Raji (cell line): ENCODE data around the gene RPS2.

Source experiments
- POLR2A ChIP-seq: IDR thresholded peaks from 2 replicates; pipeline ENCODE4 v1.6.1; 2011; ENCODE audit warnings: low read depth, low read length, control low read depth; ENCODE audit not compliant: insufficient read depth

Gene RPS2

DNA sequence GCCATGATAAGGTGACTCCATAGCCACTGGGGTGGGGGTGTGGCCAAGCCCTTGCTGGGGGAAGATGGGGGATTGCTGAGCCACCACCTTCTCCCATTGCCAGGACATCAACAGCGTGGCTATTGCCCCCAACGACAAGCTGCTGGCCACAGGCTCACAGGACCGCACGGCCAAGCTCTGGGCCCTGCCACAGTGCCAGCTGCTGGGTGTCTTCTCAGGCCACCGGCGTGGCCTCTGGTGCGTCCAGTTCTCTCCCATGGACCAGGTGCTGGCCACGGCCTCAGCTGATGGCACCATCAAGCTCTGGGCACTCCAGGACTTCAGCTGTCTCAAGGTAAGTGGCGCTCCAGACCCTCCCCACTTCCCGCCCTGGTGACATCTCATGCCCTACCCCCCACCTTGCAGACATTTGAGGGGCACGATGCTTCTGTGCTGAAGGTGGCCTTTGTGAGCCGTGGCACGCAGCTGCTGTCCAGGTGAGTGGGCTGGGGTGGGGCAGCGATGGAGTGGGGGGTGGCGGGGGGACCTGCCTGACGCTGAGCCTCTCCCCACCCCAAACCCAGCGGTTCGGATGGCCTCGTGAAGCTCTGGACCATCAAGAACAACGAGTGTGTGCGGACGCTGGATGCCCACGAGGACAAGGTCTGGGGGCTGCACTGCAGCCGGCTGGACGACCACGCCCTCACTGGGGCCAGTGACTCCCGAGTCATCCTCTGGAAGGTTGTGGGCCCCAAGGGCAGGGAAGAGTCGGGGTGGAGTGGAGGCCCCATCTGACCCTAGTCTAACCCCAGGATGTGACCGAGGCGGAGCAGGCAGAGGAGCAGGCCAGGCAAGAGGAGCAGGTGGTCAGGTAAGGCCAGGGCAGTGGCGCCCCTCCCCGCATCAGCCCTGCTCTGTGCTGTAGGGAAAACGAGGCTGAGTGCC is 12.6 kb upstream of the RPS2 start:
- TF ChIP-seq POLR2A, result no peak

DNA sequence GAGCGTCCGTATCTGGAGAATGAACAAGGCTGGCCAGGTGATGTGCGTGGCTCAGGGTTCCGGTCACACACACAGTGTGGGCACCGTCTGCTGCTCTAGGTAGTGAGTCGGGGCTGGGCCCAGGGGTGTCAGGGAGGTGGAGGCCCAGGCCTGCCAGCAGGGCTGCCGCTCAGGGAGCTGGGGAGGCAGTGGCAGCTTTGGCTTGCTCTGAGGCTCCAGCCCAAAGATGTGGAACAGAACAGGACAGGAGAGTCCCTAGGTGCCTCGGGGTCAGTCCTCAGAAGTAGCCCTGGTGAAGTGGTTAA is 11.5 kb upstream of the RPS2 start:
- no peak for TF ChIP-seq POLR2A

DNA sequence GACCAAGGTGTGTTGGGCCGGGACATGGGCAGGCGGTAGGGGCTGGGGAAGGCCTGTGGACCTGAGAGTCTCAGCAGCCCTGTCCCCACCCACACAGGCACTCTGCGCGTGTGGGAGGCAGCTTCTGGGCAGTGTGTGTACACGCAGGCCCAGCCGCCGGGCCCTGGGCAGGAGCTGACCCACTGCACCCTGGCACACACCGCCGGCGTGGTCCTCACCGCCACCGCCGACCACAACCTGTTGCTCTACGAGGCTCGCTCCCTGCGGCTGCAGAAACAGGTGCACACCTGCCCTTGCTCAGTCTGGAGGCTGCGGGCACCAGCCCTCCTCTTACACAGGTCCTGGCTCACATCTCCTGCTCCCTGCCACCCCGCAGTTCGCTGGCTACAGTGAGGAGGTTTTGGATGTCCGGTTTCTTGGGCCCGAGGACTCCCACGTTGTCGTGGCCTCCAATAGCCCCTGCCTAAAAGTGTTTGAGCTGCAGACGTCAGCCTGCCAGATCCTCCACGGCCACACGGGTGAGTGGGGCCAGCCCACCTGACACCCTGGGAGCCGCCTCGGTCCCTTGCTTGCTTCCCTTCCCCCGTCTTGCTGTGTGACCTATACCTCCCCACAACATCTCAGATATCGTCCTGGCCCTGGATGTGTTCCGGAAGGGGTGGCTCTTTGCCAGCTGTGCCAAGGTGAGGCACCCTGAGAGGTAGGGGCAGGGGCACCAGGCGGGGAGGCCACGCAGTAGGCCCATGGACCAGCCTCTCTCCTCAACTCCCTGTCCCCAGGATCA is 11.0 kb upstream of the RPS2 start:
- TF ChIP-seq POLR2A, result no peak

DNA sequence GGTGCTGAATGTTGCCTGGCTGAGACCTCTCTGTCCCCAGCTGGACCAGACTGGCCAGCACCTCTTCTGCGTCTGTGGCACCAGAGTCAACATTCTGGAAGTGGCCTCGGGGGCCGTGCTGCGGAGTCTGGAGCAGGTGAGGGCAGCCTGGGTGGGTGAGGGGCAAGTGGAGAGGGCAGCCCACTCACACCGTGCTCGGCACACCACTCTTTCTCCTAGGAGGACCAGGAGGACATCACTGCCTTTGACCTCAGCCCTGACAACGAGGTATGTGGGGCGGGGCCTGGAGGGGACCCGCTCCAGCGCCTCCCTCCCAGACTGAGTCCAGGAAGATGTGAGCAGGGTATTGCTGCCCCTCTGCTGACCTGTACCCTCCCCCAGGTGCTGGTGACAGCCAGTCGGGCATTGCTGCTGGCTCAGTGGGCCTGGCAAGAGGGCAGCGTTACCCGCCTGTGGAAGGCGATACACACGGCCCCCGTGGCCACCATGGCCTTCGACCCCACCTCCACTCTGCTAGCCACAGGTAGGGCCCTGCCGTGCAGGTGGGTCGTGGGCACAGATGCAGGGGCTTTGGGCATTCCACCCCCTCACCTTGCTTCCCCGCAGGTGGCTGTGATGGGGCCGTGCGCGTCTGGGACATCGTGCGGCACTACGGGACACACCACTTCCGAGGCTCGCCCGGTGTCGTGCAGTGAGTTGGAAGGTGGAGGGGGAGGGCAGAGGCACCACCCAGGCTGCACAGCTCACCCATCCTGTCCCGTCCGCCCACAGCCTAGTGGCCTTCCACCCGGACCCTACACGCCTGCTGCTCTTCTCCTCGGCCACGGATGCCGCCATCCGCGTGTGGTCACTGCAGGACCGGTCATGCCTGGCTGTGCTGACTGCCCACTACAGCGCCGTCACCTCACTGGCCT is 9.8 kb upstream of the RPS2 start:
- no peak for TF ChIP-seq POLR2A

DNA sequence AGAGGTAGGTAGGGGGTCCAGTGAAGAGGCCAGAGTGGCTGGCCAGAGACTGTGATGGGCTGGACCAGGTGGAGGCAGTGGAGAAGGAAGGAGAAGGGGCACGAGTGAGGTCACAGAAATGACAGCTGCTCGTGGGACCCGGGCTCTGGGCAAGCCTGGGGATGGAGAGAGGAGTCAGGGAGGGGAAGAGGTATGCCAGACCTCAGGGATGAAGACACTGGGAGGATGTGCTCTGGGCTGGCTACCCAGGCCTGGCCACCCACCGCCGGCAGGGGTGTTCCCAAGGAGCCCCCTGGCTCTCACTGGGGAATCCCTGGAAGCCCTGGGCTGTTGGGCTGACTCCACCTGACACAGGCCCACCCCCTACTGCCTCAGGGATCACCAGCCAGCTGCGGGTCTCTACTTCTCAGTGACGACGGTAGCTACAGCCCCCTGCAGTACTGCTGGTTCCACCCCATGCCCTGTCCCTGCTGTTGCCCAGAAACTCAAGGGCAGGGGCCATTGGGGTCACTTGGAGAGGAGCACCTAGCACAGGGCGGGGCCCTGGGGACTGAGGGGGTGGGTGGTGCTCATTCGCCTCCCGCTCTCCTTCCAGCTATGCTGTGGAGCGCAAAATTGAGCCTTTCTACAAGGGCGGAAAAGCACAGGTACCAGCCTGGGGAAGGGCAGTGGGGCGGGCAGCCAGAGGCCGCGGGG is 9.0 kb upstream of the RPS2 start:
- TF ChIP-seq POLR2A, result no peak

DNA sequence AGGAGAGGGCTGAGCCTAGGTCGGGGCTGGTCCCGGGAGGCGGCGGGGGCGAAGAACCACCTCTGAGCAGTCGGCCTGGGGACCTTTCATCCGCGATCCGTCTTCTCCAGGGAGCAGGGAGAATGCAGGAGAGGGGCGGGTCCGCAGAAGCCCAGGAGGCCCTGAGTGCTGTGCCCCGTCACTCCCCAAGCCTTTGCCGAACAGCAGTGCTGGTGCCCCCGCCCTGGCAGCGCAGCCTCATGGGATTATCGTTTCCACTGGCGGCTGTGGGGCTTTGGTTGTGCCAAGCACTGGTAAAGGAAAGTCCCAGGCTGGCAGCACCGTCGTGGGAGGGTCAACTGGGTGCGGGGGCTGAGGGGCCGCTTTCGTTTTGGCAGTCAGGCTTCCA is 7.9 kb upstream of the RPS2 start:
- TF ChIP-seq POLR2A, result no peak

DNA sequence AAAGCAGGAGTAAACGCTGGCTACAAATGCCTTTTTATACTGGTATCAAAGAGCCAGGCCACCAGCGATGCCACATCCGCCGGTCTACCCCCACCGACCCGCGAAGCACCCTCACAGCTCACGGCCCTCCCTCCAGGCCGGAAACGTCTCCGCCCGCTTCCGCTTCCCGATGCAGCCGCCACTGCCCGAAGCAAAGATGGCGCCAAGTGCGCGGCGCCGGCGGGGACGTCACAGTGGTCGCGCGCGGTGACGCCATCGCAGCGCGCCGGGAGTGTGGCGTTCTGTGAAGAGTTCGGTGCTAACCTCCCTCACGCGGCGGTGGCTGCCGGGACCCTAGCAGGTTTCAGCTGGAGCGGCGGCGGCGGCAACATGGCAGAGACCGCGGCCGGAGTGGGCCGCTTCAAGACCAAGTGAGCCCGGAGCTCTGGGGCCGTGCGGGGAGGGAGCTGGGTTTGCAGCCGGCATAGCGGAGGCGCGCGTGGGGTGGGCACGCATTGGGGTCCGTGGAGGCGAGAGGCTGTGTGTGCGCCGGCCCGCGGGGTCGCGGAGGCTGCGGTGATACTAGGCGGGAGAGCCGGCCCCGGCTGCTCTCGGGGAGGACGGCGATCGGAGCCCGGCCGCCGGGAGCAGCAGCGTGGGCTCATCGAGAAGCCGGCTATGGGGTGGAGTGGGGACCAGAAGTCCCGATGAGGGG is 7.3 kb upstream of the RPS2 start, which contains the start of gene TBL3:
TBL3 (plus strand) TSS at position 258 of the 694 bp plus-strand sequence; CDS start at position 370, 112 bp downstream.
- TF ChIP-seq POLR2A, result peak; percentile 93

DNA sequence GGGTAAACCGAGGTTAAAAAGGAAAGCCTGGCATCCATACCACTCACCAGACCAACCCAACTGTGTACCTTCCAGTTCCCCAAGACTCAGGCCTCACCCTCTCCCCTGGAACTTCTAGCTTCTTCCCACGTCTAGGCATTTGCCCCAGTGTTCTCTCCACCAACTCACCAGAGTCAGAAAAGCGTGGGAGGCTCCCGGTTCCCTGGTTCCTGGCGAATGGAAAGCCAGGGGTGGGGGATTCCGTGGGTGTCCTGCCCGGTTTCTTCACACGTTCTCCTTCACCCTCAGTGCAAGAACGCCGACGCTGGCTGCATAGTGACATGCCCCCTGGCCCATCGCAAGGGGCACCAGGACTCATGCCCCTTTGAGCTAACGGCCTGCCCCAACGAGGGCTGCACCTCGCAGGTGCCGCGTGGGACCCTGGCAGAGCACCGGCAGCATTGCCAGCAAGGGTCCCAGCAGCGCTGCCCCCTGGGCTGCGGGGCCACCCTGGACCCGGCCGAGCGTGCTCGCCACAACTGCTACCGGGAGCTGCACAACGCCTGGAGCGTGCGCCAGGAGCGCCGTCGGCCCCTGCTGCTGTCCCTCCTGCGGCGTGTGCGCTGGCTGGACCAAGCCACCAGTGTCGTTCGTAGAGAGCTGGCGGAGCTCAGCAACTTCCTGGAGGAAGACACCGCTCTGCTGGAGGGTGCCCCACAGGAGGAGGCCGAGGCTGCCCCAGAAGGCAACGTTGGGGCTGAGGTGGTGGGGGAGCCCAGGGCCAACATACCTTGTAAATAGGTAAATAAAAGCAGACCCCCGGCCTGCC is 3.7 kb upstream of the RPS2 start:
- no peak for TF ChIP-seq POLR2A

DNA sequence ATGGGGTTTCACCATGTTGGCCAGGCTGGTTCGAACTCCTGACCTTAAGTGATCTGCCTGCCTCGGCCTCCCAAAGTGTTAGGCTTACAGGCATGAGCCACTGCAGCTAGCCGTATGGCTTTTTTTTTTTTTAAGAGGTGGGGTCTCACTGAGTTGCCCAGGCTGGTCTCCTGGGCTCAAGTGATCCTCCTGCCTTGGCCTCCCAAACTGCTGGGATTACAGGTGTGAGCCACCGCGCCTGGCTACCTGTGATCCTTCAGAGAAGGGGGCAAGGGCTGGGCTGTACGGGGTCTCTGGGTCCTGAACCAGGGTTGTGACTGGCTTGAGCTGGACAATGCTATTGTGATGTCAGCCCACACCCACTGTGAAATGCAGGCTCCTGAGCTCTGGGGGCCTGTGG is 1.8 kb upstream of the RPS2 start, which contains the start of gene RNF151:
RNF151 (plus strand) TSS at position 397 of the 400 bp plus-strand sequence. CDS start 26 bp downstream, outside the sequence.
- TF ChIP-seq POLR2A, result no peak

DNA sequence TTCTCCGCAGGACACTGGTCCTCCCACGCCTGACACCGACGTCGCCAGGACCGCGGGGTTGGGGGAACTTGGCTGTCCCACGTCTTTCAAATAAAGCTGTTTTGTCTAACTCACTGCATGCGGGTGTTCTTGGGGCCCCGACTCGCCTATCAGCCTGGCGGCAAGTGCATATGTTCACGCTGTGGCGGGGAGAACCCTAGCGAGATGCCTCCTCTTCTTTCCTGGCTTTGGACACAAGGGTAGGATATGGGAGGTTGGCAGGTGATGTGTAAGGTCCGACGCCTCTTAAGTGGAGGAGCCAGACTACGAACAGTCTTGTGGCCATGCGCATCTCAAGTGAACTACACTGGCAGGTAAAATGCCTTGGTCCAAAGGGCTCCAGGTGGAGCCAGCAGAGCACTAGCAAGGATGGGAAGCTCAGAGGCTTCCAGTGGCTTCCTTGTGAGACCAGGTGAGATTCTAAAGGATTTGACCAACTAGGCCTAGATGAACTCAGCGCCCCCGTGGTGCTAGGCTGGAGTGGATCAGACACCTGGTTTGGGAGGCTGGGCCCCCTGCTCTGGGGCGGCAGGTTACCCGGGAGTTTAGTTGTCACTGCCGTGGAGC is 873 bp upstream of the RPS2 start:
- 0 out of 2 replicates have a peak, but pooled peaks have one; percentile 9 for TF ChIP-seq POLR2A

DNA sequence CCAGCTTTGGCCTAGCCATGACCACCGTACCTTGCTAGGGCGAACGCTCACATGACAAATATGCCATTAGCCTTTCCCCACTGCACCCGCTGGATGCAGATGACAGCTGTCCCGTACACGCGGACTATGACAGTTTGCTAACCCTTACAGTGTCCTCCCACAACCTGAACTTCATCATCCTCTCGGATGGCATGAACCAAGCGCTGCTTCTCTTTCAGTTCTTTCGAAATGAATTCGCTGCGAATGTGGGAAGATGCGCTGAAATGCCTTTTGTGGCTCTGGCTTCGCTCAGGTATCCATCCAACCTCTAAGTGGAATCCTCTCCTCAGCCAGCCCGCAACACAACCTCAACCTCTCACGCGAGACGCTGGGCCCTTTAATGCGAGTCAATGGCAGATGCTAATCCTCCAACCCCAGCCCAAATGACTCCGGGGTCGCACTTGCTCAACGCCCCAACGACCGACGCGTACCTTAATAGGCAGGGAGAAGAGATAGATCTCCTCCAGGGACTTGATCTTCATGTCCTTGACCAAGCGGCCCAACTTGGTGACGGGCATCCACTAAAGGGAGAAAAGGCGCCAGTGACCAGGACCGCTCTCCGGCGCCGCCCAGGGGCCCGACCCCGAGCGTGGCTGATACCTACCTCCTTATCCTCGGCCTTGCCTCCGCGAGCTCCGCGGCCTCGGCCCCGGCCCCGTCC is 670 bp downstream of the RPS2 start:
- 0 out of 2 replicates have a peak, but pooled peaks have one; percentile 11 for TF ChIP-seq POLR2A

DNA sequence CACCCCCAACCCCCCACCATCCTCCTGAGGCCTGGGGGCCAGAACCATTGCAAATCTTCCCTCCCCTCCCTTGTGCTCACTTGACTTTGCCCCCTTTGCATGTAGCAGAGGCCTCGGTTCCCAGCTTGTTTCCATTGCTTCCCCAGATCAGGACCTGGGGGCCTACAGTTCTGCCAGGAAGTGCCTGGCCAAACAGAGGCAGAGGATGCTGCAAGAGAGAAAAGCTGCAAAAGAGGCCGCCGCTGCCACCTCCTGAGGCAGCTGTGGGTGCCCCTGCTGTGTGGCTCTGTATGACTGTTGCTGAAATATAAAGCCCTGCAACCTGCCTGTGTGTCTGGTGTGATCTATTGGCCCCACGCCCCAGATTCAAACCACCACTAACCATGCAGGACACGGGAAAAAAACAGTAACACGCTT is 3.0 kb downstream of the RPS2 start:
- no peak for TF ChIP-seq POLR2A
